NCI-H2081 (cell line): Measurements from ENCODE around the gene RNF182.
"Not testable (repeated sequence)": the region's sequence is repeated elsewhere in the genome, so short reads cannot be mapped to it uniquely, and the experiment has no call there.

Experiments used
- DNase-seq, 2 experiments: peaks; one replicate each; lab custom pipeline; 2025; lab: John Stamatoyannopoulos, UW

The RNF182 gene

GRCh38 chr6:13965582-13966127 is 40.9 kb downstream of the RNF182 start:
- DNase-seq: no peak

GRCh38 chr6:13971303-13971702 is 46.6 kb downstream of the RNF182 start:
- no peak for DNase-seq

GRCh38 chr6:13972602-13973001 is 47.9 kb downstream of the RNF182 start:
- DNase-seq: not testable (repeated sequence)

- not testable (repeated sequence) for DNase-seq
These were observed 48.7 kb downstream of the RNF182 start for GRCh38 chr6:13973422-13973821.

GRCh38 chr6:13978102-13978640 is 53.4 kb downstream of the RNF182 start:
- DNase-seq: no peak

- no peak for DNase-seq
These were observed 54.0 kb downstream of the RNF182 start for GRCh38 chr6:13978787-13979186.

GRCh38 chr6:13979284-13980171 is 54.8 kb downstream of the RNF182 start:
- no peak for DNase-seq

- DNase-seq: no peak
These were observed 55.8 kb downstream of the RNF182 start for GRCh38 chr6:13980534-13980933.

GRCh38 chr6:13985663-13986325 is 61.0 kb downstream of the RNF182 start:
- DNase-seq: no peak

GRCh38 chr6:13986700-13987399 is 62.1 kb downstream of the RNF182 start:
- no peak for DNase-seq

GRCh38 chr6:13987400-13987865 is 62.7 kb downstream of the RNF182 start:
- no peak for DNase-seq

- no peak for DNase-seq
These were observed 63.4 kb downstream of the RNF182 start for GRCh38 chr6:13988049-13988738.

GRCh38 chr6:13988908-13989307 is 64.2 kb downstream of the RNF182 start:
- no peak for DNase-seq

- DNase-seq: no peak
These were observed 64.9 kb downstream of the RNF182 start for GRCh38 chr6:13989496-13990144.

GRCh38 chr6:13990796-13991195 is 66.0 kb downstream of the RNF182 start:
- no peak for DNase-seq

GRCh38 chr6:13991393-13991792 is 66.6 kb downstream of the RNF182 start:
- no peak for DNase-seq

- DNase-seq: no peak
These were observed 67.8 kb downstream of the RNF182 start for GRCh38 chr6:13992417-13993055.

- no peak for DNase-seq
These were observed 68.7 kb downstream of the RNF182 start for GRCh38 chr6:13993416-13993815.

- DNase-seq: no peak
These were observed 73.6 kb downstream of the RNF182 start for GRCh38 chr6:13998356-13998755.

GRCh38 chr6:14000901-14001300 is 76.1 kb downstream of the RNF182 start:
- no peak for DNase-seq
